ENCODE results near the gene ELP6. TPM values are rescaled to one million over a fixed set of nuclear protein-coding genes. Genes with fewer than 3 reads are reported as not detected.
"Not testable (repeated sequence)": the region's sequence is repeated elsewhere in the genome, so short reads cannot be mapped to it uniquely, and the experiment has no call there.

The ELP6 gene
- polyA plus RNA-seq, 1 of the 3 experiments (the other 2 are of a cell fraction): 79.8 TPM

DNA sequence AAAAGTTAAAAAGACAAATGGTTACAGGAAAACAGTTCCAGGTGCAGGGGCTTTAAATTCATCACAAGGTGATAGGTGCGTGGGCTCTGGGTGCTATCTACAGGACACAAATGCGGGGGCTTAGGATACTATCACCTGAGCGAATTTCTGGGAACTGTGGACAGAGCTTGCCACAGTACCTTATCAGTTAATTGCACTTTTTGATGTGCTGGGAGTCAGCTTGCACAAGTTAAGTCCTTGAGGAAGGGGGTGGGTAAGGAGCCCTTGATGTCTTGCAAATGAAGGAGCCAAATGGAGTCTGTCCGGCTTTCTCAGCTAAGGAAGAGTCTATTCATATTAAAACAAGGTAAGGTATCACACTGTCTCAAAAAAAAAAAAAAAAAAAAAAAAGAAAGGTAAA, 31.7 kb downstream of the ELP6 start:
- H4K20me1 ChIP-seq (ENCODE audit: insufficient read depth); POLR2A ChIA-PET; H3K4me2 ChIP-seq; H3K9ac ChIP-seq; H3K36me3 ChIP-seq (replicated peaks in 1 of 2; ENCODE audit: control insufficient read depth in 1 of 2, insufficient read depth in 2 of 2, low read length in 1 of 2); H3F3A ChIP-seq (replicated peaks; ENCODE audit: insufficient read depth); H3K9me2 ChIP-seq; H3K4me1 ChIP-seq (ENCODE audit: control insufficient read depth in 1 of 2, insufficient read depth in 2 of 2, low read depth in 1 of 2, low read length in 1 of 2); DNase-seq; H3K79me2 ChIP-seq (ENCODE audit: insufficient read depth); H3K27ac ChIP-seq (ENCODE audit: low read depth in 2 of 2, low read length in 1 of 2); H3K27me3 ChIP-seq (ENCODE audit: insufficient read depth); H2AFZ ChIP-seq (ENCODE audit: low read depth); H3K4me3 ChIP-seq (ENCODE audit: low read depth in 2 of 2, low read length in 1 of 2); H3K9me3 ChIP-seq: not testable (repeated sequence)
- CTCF ChIA-PET: interaction anchor here (1.4 to 2.6 kb wide), 4 partner anchors 12 to 61 kb away, joined by 3 to 10 read pairs (median 5); no protein-coding TSS in a partner anchor
- 86% methylated on average over 4 of the region's 4 CpGs for WGBS (ENCODE audit: low lambda C conversion rate)

DNA sequence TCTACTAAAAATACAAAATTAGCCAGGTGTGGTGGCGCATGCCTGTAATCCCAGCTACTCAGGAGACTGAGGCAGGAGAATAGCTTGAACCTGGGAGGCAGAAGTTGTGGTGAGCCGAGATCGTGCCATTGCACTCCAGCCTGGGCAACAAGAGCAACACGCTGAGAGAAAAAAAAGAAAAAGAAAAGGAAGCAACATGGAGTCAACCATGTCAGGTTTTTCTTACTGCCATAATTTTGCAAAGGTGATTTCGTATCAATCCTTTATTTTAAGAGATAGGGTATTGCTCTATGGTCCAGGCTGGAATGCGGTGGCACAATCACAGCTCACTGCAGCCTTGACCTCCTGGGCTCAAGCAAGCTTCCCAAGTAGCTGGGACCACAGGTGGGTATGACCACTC, 33.2 kb downstream of the ELP6 start:
- WGBS (ENCODE audit: low lambda C conversion rate): 94% methylated on average over 6 of the region's 6 CpGs
- H3F3A ChIP-seq (replicated peaks; ENCODE audit: insufficient read depth); H3K9me3 ChIP-seq; H3K79me2 ChIP-seq (ENCODE audit: insufficient read depth); H3K4me1 ChIP-seq (ENCODE audit: control insufficient read depth in 1 of 2, insufficient read depth in 2 of 2, low read depth in 1 of 2, low read length in 1 of 2); H3K27ac ChIP-seq (ENCODE audit: low read depth in 2 of 2, low read length in 1 of 2); H3K4me2 ChIP-seq; H4K20me1 ChIP-seq (ENCODE audit: insufficient read depth); H3K9ac ChIP-seq; H2AFZ ChIP-seq (ENCODE audit: low read depth); POLR2A ChIA-PET; H3K4me3 ChIP-seq (ENCODE audit: low read depth in 2 of 2, low read length in 1 of 2); H3K27me3 ChIP-seq (ENCODE audit: insufficient read depth); DNase-seq; H3K36me3 ChIP-seq (replicated peaks in 1 of 2; ENCODE audit: control insufficient read depth in 1 of 2, insufficient read depth in 2 of 2, low read length in 1 of 2); H3K9me2 ChIP-seq: not testable (repeated sequence)
- CTCF ChIA-PET: interaction anchor here (0.7 to 1.7 kb wide), 4 partner anchors 13 to 121 kb away, joined by 3 to 6 read pairs (median 4); no protein-coding TSS in a partner anchor

DNA sequence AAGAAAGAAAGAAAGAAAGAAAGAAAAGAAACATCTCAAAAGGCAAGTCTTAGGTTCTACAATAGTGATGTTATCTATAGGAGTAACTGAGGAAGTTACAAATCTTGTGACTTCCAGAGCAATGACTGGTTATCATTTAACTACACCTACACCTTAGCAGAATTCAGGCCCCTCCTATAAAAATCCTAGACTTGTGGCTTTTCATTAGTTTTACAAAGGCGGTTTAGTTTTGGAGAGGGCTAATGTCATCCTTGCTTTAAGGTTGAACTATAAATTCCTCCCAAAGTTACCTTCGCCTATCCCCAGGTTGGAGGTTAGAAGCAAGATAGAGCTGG, 33.7 kb downstream of the ELP6 start:
- 97% methylated on average over 2 of the region's 2 CpGs for WGBS (ENCODE audit: low lambda C conversion rate)
- H3K9ac ChIP-seq: no peak overlapping the region
- peaks cover under 1% of the 10 kb centered on the region; the same call in 1 of the 2 replicates for H4K20me1 ChIP-seq (ENCODE audit: insufficient read depth)
- TF ChIP-seq GABPA (IDR thresholded peaks at IDR 0.05; ENCODE audit: low read depth) (no peak), GATA2 (CRISPR knock-in tag; IDR thresholded peaks at IDR 0.05) (no peak), SIN3A (IDR thresholded peaks at IDR 0.05; ENCODE audit: borderline replicate concordance, low read depth, low read length) (no peak), CHD2 (IDR thresholded peaks at IDR 0.05; ENCODE audit: low read length, partially characterized antibody) (no peak)
- TF ChIP-seq, protein P1, sequence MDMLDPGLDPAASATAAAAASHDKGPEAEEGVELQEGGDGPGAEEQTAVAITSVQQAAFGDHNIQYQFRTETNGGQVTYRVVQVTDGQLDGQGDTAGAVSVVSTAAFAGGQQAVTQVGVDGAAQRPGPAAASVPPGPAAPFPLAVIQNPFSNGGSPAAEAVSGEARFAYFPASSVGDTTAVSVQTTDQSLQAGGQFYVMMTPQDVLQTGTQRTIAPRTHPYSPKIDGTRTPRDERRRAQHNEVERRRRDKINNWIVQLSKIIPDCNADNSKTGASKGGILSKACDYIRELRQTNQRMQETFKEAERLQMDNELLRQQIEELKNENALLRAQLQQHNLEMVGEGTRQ (IDR thresholded peaks at IDR 0.05; ENCODE audit: borderline replicate concordance, low read depth, low read length): no peak
- CTCF ChIA-PET: interaction anchor here (0.7 to 0.8 kb wide), 3 partner anchors 59 to 142 kb away, joined by 3 to 4 read pairs (median 3); no protein-coding TSS in a partner anchor
- no peak overlapping the region for H2AFZ ChIP-seq (ENCODE audit: low read depth)
- DNase-seq: no peak
- H3K27ac ChIP-seq (ENCODE audit: low read depth in 2 of 2, low read length in 1 of 2): no peak overlapping the region
- no peaks in the 10 kb centered on the region for H3K9me3 ChIP-seq
- peaks cover 0 to 5% of the 10 kb centered on the region in 2 experiments; a peak in 1 of 4 replicates for H3K4me1 ChIP-seq (ENCODE audit: control insufficient read depth in 1 of 2, insufficient read depth in 2 of 2, low read depth in 1 of 2, low read length in 1 of 2)
- H3K4me2 ChIP-seq: no peak overlapping the region
- H3K4me3 ChIP-seq (ENCODE audit: low read depth in 2 of 2, low read length in 1 of 2): no peak overlapping the region
- no peaks in the 10 kb centered on the region for H3K36me3 ChIP-seq (replicated peaks in 1 of 2; ENCODE audit: control insufficient read depth in 1 of 2, insufficient read depth in 2 of 2, low read length in 1 of 2)
- peaks cover 9% of the 10 kb centered on the region; the same call in 1 of the 2 replicates for H3K79me2 ChIP-seq (ENCODE audit: insufficient read depth)
- POLR2A ChIA-PET: no interaction called here
- no peaks in the 10 kb centered on the region for H3K27me3 ChIP-seq (ENCODE audit: insufficient read depth)
- no peaks in the 10 kb centered on the region for H3K9me2 ChIP-seq
- peaks cover 4% of the 10 kb centered on the region for H3F3A ChIP-seq (replicated peaks; ENCODE audit: insufficient read depth)
